Globus pallidus (tissue), 1 donor: ENCODE results near the gene IL16.
"Not testable (repeated sequence)": the region's sequence is repeated elsewhere in the genome, so short reads cannot be mapped to it uniquely, and the experiment has no call there.

Experiments used
- DNase-seq: peaks from one replicate; pipeline ENCODE4 v3.0.0-alpha.2; 2015; ENCODE audit warnings: low spot score

The IL16 gene

GRCh38 chr15:81196576-81197254, at the start of gene IL16:
IL16 (plus strand) TSS chr15:81196879; CDS start chr15:81225400, 28,521 bp downstream.
- DNase-seq = no peak

DNA sequence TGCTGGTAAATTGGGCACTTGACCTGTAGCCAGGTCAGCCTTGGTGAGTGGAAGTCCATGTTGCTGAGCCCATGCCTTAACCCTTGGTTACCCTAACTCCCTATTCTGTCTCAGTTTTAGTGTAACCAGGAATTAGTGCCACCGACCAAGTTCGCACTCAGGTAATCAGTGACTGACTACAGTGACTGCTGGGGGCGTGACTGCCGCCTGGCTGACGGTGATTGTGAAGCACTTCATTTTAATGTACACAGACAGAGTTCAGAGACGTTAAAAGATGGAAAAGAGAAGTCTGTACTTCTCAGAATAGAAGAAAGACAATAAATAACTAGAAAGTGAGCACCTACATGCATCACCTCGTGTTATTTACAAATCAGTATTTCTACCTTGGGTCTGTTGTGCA, 45.3 kb upstream of the IL16 start:
- DNase-seq = no peak

- no peak for DNase-seq
Observed at GRCh38 chr15:81152339-81152738, 44.3 kb upstream of the IL16 start.

DNA sequence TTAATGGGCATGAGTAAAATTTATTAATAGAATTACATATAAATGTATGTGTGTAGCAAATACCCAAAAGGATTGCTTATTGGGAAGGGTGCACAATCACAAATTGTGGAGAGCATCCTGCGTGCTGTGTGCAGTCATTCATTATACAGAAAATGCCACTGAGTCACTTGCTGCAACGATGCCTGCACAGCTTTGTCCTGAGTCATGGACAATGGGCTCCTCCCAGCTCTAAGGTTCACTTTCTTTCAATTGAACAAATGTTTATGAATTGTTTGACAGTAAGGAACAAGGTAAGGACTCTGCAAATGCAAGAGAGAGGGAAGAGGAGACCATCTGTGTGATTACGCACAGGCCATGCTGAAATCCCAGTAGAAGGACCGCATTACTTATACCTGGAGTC, 43.9 kb upstream of the IL16 start:
- DNase-seq = no peak

DNA sequence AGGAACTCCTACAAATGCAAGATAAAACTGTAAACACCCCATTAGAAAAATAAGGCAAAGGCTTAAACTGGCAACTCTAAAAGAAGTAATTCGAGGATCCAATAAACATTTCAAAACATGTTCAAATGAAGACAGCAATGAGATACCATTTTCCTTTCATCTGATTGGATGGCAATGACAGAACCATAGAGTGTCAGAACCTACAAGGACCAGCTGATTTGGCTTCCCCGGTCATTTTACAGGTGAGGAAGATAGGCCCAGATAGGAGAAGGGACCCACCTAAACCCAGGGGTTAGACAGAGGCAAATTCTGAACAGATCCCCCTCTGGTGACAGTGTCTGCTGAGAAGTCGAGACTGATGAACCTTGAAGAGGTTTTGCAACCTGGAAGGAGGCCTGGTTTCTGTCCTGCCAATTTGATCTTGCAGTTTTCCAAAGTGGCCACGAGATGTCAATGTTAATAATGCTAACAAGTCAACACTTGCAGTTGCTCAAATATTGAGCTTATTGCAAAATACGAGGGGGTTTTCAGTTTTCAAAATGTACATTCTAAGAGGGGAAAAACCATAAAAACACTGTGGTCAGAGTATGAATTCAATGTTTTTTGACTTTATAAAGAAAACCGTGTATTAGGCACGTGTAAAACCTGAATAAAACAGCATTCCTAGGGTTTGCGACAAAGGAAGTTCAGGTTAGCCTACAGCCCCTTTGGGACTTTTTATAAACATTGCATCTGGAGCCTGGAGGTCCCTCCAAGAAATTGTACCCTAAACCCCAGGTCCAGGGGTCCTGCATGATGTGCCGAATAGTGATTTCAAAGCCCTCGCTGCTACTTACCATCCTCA, 41.1 kb upstream of the IL16 start:
- DNase-seq = peak; percentile 37

- DNase-seq = no peak
Observed at GRCh38 chr15:81156324-81156723, 40.4 kb upstream of the IL16 start.

GRCh38 chr15:81157195-81157938, 39.3 kb upstream of the IL16 start:
- no peak for DNase-seq

DNA sequence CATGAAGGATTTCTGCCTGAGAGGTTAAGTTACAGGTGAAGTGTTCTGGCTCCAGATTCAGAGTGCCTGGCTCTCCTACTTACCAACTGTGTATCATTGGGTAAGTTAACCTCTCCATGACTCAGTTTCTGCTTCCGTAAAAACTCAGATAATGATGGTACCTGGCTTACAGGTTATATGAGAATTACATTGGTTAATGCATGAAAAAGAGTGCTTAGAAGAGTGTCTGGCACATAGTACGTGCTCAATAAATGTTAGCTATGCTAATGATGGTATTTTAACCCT, 38.8 kb upstream of the IL16 start:
- DNase-seq = no peak

DNA sequence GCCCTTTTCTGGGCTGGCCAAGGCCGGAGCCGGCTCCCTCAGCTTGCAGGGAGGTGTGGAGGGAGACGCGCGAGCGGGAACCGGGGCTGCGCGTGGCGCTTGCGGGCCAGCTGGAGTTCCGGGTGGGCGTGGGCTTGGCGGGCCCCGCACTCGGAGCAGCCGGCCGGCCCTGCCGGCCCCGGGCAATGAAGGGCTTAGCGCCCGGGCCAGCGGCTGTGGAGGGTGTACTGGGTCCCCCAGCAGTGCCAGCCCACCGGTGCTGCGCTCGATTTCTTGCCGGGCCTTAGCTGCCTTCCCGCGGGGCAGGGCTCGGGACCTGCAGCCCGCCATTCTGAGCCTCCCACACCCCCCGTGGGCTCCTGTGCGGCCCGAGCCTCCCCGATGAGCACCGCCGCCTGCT, 38.1 kb upstream of the IL16 start:
- not testable (repeated sequence) for DNase-seq

- DNase-seq = no peak
Observed at GRCh38 chr15:81160312-81161159, 36.1 kb upstream of the IL16 start.

- DNase-seq = no peak
Observed at GRCh38 chr15:81161160-81161673, 35.5 kb upstream of the IL16 start.

DNA sequence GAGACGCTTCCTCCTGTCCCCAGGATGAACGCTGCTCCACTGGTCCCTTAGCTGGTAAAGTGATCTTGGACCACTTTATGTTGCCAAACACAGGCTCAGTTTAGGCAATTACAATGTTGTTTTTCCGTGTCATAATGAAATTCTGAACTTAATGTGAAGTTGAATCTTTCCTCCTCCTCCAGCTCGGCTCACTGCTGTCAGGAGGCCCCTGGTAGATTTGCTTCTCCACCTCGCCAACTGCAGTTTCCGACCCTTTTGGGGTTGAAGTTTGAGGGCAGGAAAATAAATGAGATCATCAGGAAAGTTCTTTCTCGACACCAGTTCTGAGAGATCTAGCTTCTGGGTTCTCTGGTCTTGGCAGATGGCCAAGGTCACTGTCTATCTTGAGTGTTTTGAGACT, 34.8 kb upstream of the IL16 start:
- no peak for DNase-seq

DNA sequence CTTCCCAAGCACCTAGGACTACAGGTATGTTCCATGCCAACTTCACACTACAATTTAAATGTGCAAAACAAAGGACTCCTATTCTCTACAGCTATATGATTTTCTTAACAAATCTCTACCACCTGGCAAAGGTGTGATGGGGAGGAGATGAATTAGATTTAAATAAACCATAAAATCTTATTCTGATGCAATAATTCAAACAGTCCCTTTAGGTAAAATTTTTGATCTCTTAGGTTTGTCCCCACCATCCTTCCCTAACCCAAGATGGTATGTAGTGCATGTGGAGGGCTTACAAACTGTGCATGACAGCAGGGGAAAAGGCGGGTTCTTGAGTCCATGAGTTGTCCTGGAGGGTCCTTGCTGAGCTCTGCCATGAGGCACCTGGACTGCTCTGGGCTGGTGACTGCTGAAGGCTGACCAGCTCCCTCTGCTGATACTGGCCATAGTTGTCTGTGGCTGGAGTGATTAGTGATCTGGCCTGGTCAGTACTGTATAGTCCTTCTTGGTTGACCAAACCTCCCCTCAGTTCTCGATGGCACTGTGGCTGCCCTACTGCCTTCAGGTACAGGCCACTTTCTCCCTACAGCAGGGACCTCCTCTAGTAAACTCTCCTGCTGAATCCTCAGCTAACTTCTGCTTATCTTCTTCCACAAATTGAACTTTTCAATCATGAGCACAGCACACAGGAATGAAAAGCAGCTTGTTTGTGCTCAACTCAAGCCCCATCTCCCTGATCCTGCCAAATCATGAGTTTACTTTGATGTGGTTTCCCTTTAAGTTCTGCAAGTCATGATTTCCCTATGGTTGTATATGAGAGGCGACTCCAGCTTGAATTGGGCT, 32.5 kb upstream of the IL16 start:
- DNase-seq = no peak

DNA sequence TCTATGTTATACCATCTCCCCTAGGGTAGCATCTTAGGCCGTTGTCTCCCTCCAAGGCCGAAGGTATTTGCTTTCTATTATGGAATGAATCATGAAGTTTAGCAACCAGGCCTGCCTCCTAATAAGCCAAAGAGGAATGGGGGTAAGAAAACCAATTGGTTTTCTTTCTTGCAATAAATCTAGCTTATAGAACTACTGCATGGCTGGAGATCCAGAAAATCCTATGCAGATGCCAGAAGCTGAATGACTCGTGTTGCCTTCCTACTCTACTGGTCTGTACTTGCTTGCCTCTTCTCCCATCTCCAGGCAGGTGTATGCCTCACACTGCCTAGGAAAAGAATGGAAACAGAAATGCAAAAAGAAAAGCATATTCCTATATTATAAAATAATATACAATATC, 31.1 kb upstream of the IL16 start:
- DNase-seq = no peak

- no peak for DNase-seq
Observed at GRCh38 chr15:81166636-81167305, 29.9 kb upstream of the IL16 start.

- DNase-seq = no peak
Observed at GRCh38 chr15:81168131-81168526, 28.6 kb upstream of the IL16 start.

GRCh38 chr15:81168644-81169043, 28.0 kb upstream of the IL16 start:
- DNase-seq = no peak

- no peak for DNase-seq
Observed at GRCh38 chr15:81170511-81170910, 26.2 kb upstream of the IL16 start.

GRCh38 chr15:81171286-81171685, 25.4 kb upstream of the IL16 start:
- no peak for DNase-seq

DNA sequence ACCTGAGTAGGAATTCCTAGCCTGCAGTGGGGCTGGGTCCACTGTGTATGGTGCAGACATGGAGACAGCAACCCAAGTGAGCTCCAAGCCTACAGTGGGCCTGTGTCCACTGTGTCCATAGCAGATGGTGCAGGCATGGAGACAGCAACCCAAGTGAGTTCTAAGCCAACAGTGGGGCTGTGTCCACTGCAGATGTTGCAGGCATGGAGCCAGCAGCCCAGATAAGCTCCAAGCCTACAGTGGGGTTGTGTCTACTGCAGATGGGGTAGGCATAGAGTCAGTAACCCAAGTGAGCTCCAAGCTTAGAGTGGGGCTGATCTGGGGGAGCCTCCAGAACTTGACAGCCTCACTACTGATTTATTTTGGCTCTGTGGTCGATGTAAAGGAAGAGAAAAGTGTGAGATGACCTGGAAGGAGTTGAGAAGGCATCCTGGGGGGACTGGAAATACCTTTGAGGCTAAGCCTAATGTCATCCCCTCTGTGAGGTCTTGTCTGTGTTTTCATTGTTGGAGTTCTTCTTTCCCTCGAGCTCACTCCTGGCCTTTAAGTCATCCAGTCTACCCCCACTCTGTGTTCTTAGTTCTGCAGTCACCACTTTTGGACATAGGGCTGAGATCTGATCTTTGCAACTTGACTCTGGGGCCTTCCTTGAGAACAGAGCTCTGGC, 22.4 kb upstream of the IL16 start:
- DNase-seq = peak; percentile 21
